GM12878 (cell line): ENCODE measurements around the gene CD52.

ENCODE experiments used
- CREB1 ChIP-seq: IDR thresholded peaks from 2 replicates; pipeline ENCODE4 v1.6.1; 2012; ENCODE audit warnings: low read depth, mild to moderate bottlenecking, inconsistent platforms
- CTCF ChIP-seq, 3 experiments: IDR thresholded peaks in 2 of 3; conservative IDR thresholded peaks in 1 of 3; 2 replicates each; pipeline ENCODE4 v1.5.1; 2011; ENCODE audit warnings: low read depth in 3 of 3, low read length in 3 of 3, mild to moderate bottlenecking in 3 of 3, control low read depth in 2 of 3, moderate library complexity in 2 of 3, inconsistent platforms in 1 of 3, mixed read lengths in 1 of 3; ENCODE audit not compliant: control insufficient read depth in 2 of 3, insufficient read depth in 1 of 3; ENCODE audit errors: extremely low read depth in 1 of 3
- NBN ChIP-seq: fragments of 450-650 bp; IDR thresholded peaks from 2 replicates; pipeline ENCODE4 v1.6.1; 2016

- TF ChIP-seq NBN = no peak
- no peak for TF ChIP-seq CREB1
- no peak for TF ChIP-seq CTCF (IDR thresholded peaks at IDR 0.05 in 2 of 3, conservative IDR thresholded peaks at IDR 0.05 in 1 of 3; ENCODE audit: control insufficient read depth in 2 of 3, extremely low read depth in 1 of 3, insufficient read depth in 1 of 3, low read depth in 3 of 3, low read length in 3 of 3)
Observed at GRCh38 chr1:26353210-26353859, 35.6 kb downstream of the CD52 start.
